Measurements from ENCODE around the gene XPO6. TPM values are rescaled to one million over a fixed set of nuclear protein-coding genes. Genes with fewer than 3 reads are reported as not detected.

XPO6 gene
- total and polyA plus RNA-seq, 2 of the 13 experiments (the other 11 are each of a cell fraction or from before 2014, with no cell fraction given), result 109 to 129 TPM

- no peak for ATAC-seq
- FAIRE-seq, result no peak
Observed at GRCh38 chr16:28059841-28060575, 151.8 kb downstream of the XPO6 start.

GRCh38 chr16:28058839-28059589, 152.8 kb downstream of the XPO6 start:
- ChIA-PET CTCF (ENCODE audit: low intra/inter-chr PET ratio, low total read pairs) (no interaction called here), POLR2A (no interaction called here)
- ATAC-seq (no peak), DNase-seq (ENCODE audit: low spot score) (no peak), FAIRE-seq (no peak)
- Histone ChIP-seq H3K27me3 (ENCODE audit: control insufficient read depth in 1 of 2, insufficient read depth in 2 of 2, low read length in 2 of 2) (peaks cover 19 to 80% of the 10 kb centered on the region in 2 experiments), H3K9ac (ENCODE audit: insufficient read depth, low read depth, low read length) (no peak overlapping the region), H3K4me2 (ENCODE audit: low read depth, low read length) (no peak overlapping the region), H3K4me1 (ENCODE audit: insufficient read depth, low read length) (no peaks in the 10 kb centered on the region), H3K36me3 (replicated peaks in 1 of 2; ENCODE audit: control insufficient read depth in 1 of 2, insufficient read depth in 2 of 2, low read length in 2 of 2) (no peaks in the 10 kb centered on the region), H4K20me1 (ENCODE audit: insufficient read depth, low read length) (peaks cover 3% of the 10 kb centered on the region; the same call in 1 of the 2 replicates), H3K79me2 (ENCODE audit: insufficient read depth, low read length) (no peaks in the 10 kb centered on the region), H3K27ac (ENCODE audit: extremely low read length, insufficient read depth, low read length) (no peak overlapping the region), H3K9me3 (ENCODE audit: low read length) (no peaks in the 10 kb centered on the region), H3K4me3 (replicated peaks in 1 of 3; ENCODE audit: insufficient read depth in 1 of 3, low read depth in 2 of 3, low read length in 3 of 3) (no peak overlapping the region), H2AFZ (ENCODE audit: low read length) (no peak overlapping the region)
- intact Hi-C loops (cut with micrococcal nuclease; ENCODE audit: unreplicated experiment) (no loop called here), in situ Hi-C loops (cut with HindIII; ENCODE audit: extremely low pct_ligation_motif_present, low pct_unique_long_range_greater_than_20kb) (no loop called here)
- BruUV-seq (replicated peaks), result no TSS peak
- WGBS (ENCODE audit: low lambda C conversion rate), result 4% methylated on average over 15 of the region's 18 CpGs
- TF ChIP-seq CBFB (CRISPR knock-in tag; IDR thresholded peaks at IDR 0.05) (no peak), ZFP41 (CRISPR knock-in tag; IDR thresholded peaks at IDR 0.05; ENCODE audit: borderline replicate concordance) (no peak), HOXA9 (CRISPR knock-in tag; IDR thresholded peaks at IDR 0.05; ENCODE audit: borderline replicate concordance) (no peak), MTA1 (CRISPR knock-in tag; IDR thresholded peaks at IDR 0.05; ENCODE audit: borderline replicate concordance) (no peak), SNAI1 (CRISPR knock-in tag; IDR thresholded peaks at IDR 0.05; ENCODE audit: borderline replicate concordance) (no peak), NR0B2 (CRISPR knock-in tag; IDR thresholded peaks at IDR 0.05) (no peak), E2F1 (CRISPR knock-in tag; IDR thresholded peaks at IDR 0.05) (no peak), JDP2 (CRISPR knock-in tag; IDR thresholded peaks at IDR 0.05; ENCODE audit: borderline replicate concordance) (no peak), DR1 (CRISPR knock-in tag; IDR thresholded peaks at IDR 0.05) (no peak), TBL1XR1 (IDR thresholded peaks at IDR 0.05; ENCODE audit: borderline replicate concordance, low read length, partially characterized antibody) (no peak)

More at GRCh38 chr16:28059841-28060575, 151.8 kb downstream of the XPO6 start:
- ChIA-PET CTCF (ENCODE audit: low intra/inter-chr PET ratio, low total read pairs) (no interaction called here), POLR2A (no interaction called here)
- intact Hi-C loops (cut with micrococcal nuclease; ENCODE audit: unreplicated experiment) (no loop called here), in situ Hi-C loops (cut with HindIII; ENCODE audit: extremely low pct_ligation_motif_present, low pct_unique_long_range_greater_than_20kb) (no loop called here)
- 5% methylated on average over 12 of the region's 12 CpGs for WGBS (ENCODE audit: low lambda C conversion rate)
- Histone ChIP-seq H3K9ac (ENCODE audit: insufficient read depth, low read depth, low read length) (no peak overlapping the region), H3K36me3 (replicated peaks in 1 of 2; ENCODE audit: control insufficient read depth in 1 of 2, insufficient read depth in 2 of 2, low read length in 2 of 2) (no peaks in the 10 kb centered on the region), H4K20me1 (ENCODE audit: insufficient read depth, low read length) (peaks cover 3% of the 10 kb centered on the region; the same call in 1 of the 2 replicates), H3K27ac (ENCODE audit: extremely low read length, insufficient read depth, low read length) (no peak overlapping the region), H3K4me2 (ENCODE audit: low read depth, low read length) (no peak overlapping the region), H3K9me3 (ENCODE audit: low read length) (no peaks in the 10 kb centered on the region), H2AFZ (ENCODE audit: low read length) (no peak overlapping the region), H3K4me3 (replicated peaks in 1 of 3; ENCODE audit: insufficient read depth in 1 of 3, low read depth in 2 of 3, low read length in 3 of 3) (no peak overlapping the region), H3K4me1 (ENCODE audit: insufficient read depth, low read length) (no peaks in the 10 kb centered on the region), H3K79me2 (ENCODE audit: insufficient read depth, low read length) (no peaks in the 10 kb centered on the region), H3K27me3 (ENCODE audit: control insufficient read depth in 1 of 2, insufficient read depth in 2 of 2, low read length in 2 of 2) (peaks cover 26 to 82% of the 10 kb centered on the region in 2 experiments)
- no peak for DNase-seq (ENCODE audit: low spot score)
- TF ChIP-seq ZNF75D (CRISPR knock-in tag; IDR thresholded peaks at IDR 0.05; ENCODE audit: borderline replicate concordance), result no peak
- TF ChIP-seq ZNF317 (CRISPR knock-in tag; IDR thresholded peaks at IDR 0.05), result no peak
- no peak for TF ChIP-seq ZNF547 (CRISPR knock-in tag; IDR thresholded peaks at IDR 0.05)
- TF ChIP-seq IRF9 (CRISPR knock-in tag; IDR thresholded peaks at IDR 0.05; ENCODE audit: borderline replicate concordance), result no peak
- TF ChIP-seq KDM4B (CRISPR knock-in tag; IDR thresholded peaks at IDR 0.05), result no peak
- TF ChIP-seq RFX1 (IDR thresholded peaks at IDR 0.05), result peak; percentile 34; the same call in 1 of the 2 replicates
- TF ChIP-seq ZBTB21 (CRISPR knock-in tag; IDR thresholded peaks at IDR 0.05), result no peak
- no TSS peak for BruUV-seq (replicated peaks)
